Measurements from ENCODE around the gene IGLON5.

The IGLON5 gene

GRCh38 chr19:51337861-51338562, 26.6 kb downstream of the IGLON5 start:
- TF ChIP-seq CTCF (IDR thresholded peaks at IDR 0.05; ENCODE audit: insufficient read depth, low read depth, low read length, missing control alignments), result no peak
- H3K4me3 ChIP-seq (ENCODE audit: low read length), result no peak overlapping the region
- no peak for DNase-seq (ENCODE audit: low read depth)

- peak; percentile 80 for TF ChIP-seq CTCF (IDR thresholded peaks at IDR 0.05; ENCODE audit: insufficient read depth, low read depth, low read length, missing control alignments)
- H3K4me3 ChIP-seq (ENCODE audit: low read length), result peak overlapping the region; percentile 73
- peak; percentile 82 for DNase-seq (ENCODE audit: low read depth)
Observed at GRCh38 chr19:51338563-51339312, 27.3 kb downstream of the IGLON5 start.

GRCh38 chr19:51339313-51339686, 27.9 kb downstream of the IGLON5 start:
- H3K4me3 ChIP-seq (ENCODE audit: low read length), result peak overlapping the region; percentile 73
- no peak for DNase-seq (ENCODE audit: low read depth)
- peak; percentile 6 for TF ChIP-seq CTCF (IDR thresholded peaks at IDR 0.05; ENCODE audit: insufficient read depth, low read depth, low read length, missing control alignments)

- TF ChIP-seq CTCF (IDR thresholded peaks at IDR 0.05; ENCODE audit: insufficient read depth, low read depth, low read length, missing control alignments), result peak; percentile 5
- peak; percentile 99 for DNase-seq (ENCODE audit: low read depth)
- H3K4me3 ChIP-seq (ENCODE audit: low read length), result peak overlapping the region; percentile 73
Observed at GRCh38 chr19:51339687-51340656, 28.5 kb downstream of the IGLON5 start.

- H3K4me3 ChIP-seq (ENCODE audit: low read length), result peak overlapping the region; percentile 48
- DNase-seq (ENCODE audit: low read depth), result no peak
- no peak for TF ChIP-seq CTCF (IDR thresholded peaks at IDR 0.05; ENCODE audit: insufficient read depth, low read depth, low read length, missing control alignments)
Observed at GRCh38 chr19:51341066-51341465, 29.6 kb downstream of the IGLON5 start.

GRCh38 chr19:51341976-51342580, 30.6 kb downstream of the IGLON5 start, which contains the start of gene VSIG10L:
VSIG10L (minus strand) TSS chr19:51342139; CDS start chr19:51342124, 15 bp downstream.
- peak within 1 kb of the TSS; percentile 48 for H3K4me3 ChIP-seq (ENCODE audit: low read length)
- TF ChIP-seq CTCF (IDR thresholded peaks at IDR 0.05; ENCODE audit: insufficient read depth, low read depth, low read length, missing control alignments), result no peak
- DNase-seq (ENCODE audit: low read depth), result peak; percentile 13
